Nucleus accumbens (tissue), 56 donors: ENCODE measurements around the gene GLIPR1.
"Not testable (repeated sequence)": the region's sequence is repeated elsewhere in the genome, so short reads cannot be mapped to it uniquely, and the experiment has no call there.

Experiments used
- DNase-seq, 56 donors: peaks; one replicate each; lab custom pipeline; 2025; lab: John Stamatoyannopoulos, UW

GLIPR1 gene

DNA sequence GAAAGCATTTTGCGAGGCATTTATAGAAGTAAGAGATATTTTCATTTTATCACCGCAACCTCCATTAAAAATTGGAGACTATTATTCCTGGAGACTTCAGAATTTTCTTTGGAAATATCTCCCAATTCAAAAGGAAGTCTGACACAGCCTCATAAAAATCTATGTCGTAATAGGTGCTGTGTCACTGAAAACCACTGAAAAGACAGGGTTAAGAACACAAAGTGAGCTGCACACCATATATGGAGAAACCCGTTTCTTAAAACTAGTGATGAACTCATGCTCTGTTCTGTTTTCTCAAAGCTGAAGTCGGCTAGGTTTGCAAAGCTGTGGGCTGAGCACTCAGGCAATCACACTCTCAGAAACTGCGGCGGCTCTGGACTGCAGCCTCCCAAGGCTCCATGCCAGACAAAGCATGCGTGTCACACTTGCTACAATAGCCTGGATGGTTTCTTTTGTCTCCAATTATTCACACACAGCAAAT is at the start of gene GLIPR1:
Gene GLIPR1, plus strand, starts transcription at position 287 of the 481 bp plus-strand sequence. Its CDS starts 126 bp downstream, at position 413.
- peak in 44 of 56 donors; percentile 1 to 64 (median 20) for DNase-seq

DNA sequence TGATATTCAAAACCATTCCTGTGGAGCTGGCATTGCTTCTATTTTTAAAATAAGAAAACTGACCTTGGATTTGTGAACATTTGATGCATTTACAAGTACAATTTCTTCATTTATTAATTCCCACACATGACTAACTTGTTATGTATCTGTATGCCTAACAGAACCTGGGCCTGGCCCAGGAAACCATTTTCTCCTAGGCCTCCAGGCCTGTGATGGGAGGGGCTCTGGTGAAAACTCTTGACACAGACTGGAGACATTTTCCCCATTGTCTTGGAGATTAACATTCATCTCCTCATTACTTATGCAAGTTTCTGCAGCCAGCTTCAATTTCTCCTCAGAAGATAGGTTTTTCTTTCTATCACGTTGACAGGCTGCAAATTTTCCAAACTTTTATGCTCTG is 47.6 kb upstream of the GLIPR1 start:
- DNase-seq: no peak

- DNase-seq: no peak
Observed at GRCh38 chr12:75437564-75437963, 43.0 kb upstream of the GLIPR1 start.

DNA sequence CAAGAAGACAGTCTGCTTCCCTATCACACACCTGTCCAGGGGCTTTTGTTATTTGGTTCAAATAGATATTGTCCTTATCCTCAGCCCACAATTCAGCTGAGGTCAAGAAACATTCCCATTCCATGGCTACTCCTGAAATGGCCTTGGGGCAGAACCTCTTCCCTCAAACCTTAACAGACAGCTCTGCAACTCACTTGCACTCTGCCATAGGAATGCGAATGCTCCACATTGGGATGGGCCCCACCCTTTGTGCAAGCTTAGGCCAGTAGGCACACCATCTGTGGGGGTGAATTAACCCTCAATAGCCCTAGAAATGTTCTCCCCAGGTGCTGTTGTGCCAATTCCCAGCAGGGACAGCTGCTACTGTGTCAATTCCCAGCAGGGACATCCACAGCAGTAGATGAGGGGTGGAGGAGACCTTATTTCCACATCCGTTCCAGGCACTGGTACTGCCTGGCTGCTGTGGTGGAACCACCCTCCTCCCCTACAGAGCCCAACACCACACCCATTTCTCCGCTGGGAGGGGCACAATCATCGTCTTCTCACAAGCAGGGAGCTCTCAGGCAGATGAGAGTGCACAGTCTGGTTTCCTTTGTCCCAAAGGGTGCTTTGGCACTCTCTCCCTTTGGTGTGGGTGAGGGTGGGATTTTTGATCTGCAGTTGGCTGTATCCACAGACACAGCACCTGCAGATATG is 42.3 kb upstream of the GLIPR1 start:
- DNase-seq: no peak

DNA sequence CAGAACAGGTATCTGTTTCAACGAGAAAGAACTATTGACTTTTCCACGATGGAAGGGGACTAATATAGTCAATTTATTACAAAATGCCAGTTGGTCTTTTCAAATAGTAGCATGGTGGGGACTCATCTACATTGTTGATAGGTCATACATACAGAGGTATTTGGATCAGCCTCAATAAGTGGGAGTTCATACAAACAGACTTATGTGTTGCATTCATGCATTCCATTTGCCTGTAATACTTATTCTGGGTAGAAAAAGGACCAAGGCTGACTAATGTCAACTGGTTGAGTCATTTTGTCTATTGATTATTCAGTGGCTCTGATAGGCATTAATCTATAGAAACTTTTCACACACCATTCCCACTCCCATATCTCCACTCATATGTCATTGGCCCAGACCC is 41.5 kb upstream of the GLIPR1 start:
- no peak for DNase-seq

DNA sequence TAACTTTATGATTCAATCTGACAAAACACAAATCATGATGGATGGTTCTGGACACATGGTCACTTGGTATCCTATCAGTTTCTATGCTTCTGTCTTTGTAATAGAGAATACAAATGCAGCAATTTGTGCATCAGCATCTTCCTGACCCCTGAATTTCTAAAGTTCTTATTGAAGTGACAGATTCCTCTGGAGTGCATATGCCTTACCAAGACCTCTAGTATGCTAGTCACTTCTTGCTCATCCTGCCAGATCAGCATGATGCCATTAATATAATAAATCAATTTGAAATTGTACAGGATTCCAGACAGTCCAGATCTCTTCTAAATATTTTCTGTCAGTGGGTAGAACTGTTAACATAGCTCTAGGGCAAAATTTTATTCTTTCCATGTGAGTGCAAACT is 40.6 kb upstream of the GLIPR1 start:
- no peak for DNase-seq

DNA sequence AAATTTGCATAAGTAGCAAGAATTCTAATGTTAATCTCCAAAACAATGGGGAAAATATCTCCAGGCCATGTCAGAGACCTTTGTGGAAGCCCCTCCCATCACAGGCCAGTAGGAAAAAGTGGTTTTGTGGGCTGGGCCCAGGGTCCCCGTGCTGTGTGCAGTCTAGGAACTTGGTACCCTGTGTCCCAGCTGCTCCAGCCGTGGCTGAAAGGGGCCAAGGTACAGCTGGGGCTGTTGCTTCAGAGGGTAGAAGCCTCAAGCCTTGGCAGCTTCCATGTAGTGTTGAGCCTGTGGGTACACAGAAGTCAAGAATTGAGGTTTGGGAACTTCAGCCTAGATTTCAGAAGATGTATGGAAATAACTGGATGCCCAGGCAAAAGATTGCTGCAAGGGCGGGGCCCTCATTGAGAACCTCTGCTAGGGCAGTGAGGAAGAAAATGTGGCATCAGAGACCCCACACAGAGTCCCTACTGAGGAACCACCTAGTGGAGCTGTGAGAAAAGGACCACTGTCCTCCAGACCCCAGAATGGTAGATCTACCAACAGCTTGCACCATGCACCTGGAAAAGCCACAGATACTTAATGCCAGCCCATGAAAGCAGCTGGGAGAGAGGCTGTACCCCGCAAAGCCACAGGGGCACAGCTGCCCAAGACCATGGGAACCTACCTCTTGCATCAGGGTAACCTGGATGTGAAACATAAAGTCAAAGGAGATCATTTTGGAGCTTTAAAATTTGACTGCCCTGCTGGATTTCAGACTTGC is 38.7 kb upstream of the GLIPR1 start:
- DNase-seq: not testable (repeated sequence)

DNA sequence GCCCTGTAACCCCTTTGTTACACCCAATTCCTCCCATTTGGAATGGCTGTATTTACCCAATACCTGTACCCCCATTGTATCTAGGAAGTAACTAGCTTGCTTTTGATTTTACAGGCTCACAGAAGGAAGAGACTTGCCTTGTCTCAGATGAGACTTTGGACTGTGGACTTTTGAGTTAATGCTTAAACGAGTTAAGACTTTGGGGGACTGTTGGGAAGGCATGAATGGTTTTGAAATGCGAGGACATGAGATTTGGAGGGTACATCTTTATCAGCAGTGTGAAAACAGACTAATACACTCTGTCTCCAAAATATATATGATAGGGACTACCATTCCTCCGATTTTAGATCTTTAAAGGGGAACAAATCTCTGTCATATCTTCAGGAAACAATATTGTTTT is 38.1 kb upstream of the GLIPR1 start:
- not testable (repeated sequence) for DNase-seq

- no peak for DNase-seq
Observed at GRCh38 chr12:75443709-75444108, 36.8 kb upstream of the GLIPR1 start.

DNA sequence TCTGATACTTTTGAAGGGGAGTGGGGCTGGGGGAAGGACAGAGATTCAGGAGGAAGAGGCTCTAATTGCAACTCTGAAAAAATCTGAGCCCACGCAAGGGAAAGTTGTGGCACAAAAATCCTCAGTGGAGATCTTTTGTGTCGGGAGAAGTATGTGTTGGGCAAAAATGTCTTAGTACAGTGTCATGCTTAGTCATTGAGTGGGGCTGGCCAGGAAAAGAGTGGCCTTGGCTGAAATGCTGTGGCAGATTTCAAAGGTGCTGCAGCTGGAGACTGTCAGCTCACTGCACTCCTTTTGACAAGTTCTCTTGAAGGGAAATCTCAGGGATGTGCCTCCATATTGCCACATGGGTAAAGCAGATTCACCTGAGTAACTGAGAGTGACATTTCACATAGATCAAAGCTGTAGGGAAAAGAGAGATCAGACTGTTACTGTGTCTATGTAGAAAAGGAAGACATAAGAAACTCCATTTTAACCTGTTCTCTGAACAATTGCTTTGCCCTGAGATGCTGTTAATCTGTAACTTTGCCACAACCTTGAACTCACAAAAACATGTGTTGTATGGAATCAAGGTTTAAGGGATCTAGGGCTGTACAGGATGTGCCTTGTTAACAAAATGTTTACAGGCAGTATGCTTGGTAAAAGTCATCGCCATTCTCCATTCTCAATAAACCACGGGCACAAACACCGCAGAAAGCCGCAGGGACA is 36.0 kb upstream of the GLIPR1 start:
- DNase-seq: no peak

DNA sequence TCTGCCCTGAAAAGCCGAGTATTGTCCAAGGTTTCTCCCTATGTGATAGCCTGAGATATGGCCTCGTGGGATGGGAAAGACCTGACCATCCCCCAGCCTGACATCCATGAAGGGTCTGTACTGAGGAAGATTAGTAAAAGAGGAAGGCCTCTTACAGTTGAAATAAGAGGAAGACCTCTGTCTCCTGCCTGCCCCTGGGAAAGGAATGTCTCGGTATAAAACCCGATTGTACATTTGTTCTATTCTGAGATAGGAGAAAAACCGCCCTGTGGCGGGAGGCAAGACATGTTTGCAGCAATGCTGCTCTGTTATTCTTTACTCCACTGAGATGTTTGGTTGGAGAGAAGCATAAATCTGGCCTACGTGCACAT is 35.4 kb upstream of the GLIPR1 start:
- not testable (repeated sequence) for DNase-seq

- DNase-seq: no peak
Observed at GRCh38 chr12:75446857-75447256, 33.7 kb upstream of the GLIPR1 start.

GRCh38 chr12:75447691-75448393 is 32.7 kb upstream of the GLIPR1 start:
- DNase-seq: no peak

DNA sequence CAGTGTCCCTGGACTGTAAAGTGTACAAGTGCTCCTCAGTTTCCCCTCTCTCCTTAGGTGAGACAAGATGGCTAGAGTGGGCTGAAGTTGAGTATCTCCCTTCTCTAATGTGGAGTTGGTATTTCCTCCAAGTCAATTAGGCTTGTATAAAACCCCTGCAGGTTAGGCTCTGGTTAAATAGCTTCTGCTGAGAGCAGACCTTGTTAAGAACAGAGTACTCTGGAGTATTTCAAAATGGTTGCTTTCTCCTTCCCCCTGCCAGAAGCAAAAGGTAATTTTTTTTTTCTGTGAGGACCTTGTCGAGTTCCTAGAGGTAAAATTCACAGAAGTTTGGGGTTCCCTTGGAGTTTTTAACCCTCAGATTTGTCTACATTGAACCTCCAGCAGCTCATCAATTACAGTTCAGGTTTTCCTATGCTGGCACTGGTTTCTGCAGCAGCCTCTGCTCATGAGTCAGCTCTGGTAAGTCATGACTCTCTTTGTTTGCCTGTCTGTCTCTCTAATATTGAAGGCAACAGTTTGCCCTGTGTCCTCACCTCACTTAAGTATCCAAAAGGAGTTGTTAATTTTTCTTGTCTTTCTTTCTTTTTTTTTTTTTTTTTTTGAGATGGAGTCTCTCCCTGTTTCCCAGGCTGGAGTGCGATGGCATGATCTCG is 27.8 kb upstream of the GLIPR1 start:
- no peak for DNase-seq

DNA sequence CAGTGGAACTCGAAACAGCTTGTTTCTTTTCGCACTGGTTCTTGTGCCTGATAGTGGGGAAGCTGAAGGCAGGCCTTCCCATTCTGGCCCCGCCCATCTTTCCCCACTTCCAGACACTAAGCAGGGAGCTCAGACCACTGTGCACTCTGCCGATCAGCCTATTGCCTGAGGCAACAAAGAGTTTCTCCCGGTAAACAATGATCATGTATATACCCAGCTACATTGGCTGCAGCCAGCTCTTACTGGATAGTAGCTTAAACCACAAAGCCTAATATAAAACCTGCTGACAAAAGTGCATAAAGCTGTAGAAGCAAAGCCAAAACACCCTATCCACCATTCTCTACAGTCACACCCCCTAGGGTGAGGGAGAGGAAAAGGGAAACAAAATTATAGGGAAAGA is 24.7 kb upstream of the GLIPR1 start:
- no peak for DNase-seq

DNA sequence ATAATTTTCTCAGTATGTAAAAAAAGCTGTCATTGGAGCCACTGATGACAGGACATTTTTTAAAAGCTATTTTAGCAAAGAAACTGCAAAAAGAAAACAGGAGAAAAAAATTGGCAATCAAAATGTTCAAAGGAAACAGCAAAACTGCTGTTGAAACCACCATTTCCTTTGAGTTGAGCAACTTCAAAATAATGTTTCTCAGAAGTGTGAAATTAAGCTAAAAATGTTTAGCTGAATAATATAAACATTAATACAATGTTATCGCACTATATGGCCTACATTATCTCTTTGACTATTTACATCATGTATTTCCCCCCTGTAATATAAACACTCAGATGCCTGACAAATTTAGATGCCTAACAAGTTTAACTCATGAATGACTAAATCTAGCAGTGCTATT is 23.4 kb upstream of the GLIPR1 start:
- no peak for DNase-seq

- DNase-seq: not testable (repeated sequence)
Observed at GRCh38 chr12:75457866-75458265, 22.7 kb upstream of the GLIPR1 start.

GRCh38 chr12:75459755-75460154 is 20.8 kb upstream of the GLIPR1 start:
- DNase-seq: no peak

GRCh38 chr12:75460204-75460603 is 20.4 kb upstream of the GLIPR1 start:
- no peak for DNase-seq
